LNCAP (cell line): Measurements from ENCODE around the gene CATSPER3.

Source experiments
- TF ChIP-seq, protein P1 (sequence below): fragments of 450-650 bp; IDR thresholded peaks from 2 replicates; pipeline ENCODE4 v1.5.1; 2017; ENCODE audit warnings: mild to moderate bottlenecking

Gene CATSPER3

DNA sequence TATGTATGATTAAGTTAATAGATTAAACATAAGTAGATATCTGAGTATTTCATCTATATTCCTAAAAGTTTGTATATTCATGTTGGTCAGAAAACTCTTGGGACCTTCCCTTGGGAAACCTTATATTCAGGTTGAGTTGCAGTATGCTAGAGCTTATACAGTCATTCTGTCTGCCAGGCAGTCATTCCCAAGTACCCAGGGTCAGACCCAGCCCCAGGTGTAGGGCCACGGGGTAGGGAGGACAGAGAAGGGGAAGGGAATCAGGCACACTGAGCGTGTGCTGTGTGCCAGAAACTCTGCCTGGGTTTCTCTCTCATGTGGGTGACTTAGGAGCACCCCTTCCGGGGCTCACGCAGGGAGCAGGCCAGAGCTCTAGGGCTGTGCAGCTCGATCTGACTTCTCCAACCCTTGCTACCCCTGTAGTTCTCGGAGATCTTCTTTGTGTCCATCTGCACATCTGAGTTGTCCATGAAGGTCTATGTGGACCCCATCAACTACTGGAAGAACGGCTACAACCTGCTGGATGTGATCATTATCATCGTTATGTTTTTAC, 28.2 kb downstream of the CATSPER3 start:
- TF ChIP-seq, protein P1, sequence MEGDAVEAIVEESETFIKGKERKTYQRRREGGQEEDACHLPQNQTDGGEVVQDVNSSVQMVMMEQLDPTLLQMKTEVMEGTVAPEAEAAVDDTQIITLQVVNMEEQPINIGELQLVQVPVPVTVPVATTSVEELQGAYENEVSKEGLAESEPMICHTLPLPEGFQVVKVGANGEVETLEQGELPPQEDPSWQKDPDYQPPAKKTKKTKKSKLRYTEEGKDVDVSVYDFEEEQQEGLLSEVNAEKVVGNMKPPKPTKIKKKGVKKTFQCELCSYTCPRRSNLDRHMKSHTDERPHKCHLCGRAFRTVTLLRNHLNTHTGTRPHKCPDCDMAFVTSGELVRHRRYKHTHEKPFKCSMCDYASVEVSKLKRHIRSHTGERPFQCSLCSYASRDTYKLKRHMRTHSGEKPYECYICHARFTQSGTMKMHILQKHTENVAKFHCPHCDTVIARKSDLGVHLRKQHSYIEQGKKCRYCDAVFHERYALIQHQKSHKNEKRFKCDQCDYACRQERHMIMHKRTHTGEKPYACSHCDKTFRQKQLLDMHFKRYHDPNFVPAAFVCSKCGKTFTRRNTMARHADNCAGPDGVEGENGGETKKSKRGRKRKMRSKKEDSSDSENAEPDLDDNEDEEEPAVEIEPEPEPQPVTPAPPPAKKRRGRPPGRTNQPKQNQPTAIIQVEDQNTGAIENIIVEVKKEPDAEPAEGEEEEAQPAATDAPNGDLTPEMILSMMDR = no peak

DNA sequence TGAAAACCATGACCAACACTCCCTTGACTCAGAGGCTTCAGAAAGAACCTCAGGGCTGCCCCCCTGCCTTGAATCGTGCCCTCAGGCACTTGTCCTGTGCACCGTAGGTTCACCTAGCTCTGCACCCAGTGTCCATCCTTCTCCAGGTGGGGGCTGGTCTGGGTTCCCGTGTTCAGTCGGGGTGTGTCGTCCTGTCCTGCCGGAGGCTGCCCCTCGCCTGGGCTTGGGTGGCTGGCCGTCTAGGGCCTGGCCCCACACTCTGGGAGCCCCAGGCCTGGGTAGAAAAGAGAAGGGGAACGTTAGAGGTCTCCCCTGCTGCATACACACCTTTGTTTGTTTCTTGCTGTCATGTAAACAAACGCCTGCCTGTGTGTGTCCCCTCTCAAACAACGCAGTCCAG, 29.3 kb downstream of the CATSPER3 start:
- TF ChIP-seq, protein P1 = no peak

DNA sequence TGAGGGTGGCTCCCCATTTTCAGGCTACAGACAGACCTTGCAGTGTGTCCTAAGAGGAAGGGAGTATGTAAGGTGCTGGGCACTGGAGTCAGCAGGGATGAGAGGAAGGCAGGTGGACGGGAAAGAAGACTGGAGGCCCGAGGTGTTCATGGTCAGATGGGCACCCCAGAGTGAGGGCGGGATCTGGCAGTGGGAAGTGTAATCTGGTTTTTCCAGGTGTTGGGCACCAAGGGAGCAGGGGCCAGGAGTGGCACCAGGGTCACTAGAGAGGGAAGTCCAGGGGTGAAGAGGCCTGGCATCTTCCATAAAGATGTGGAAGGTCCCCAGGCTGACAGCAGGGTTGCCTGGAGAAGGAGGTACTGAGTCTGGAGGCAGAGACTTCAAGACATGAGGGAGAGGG, 36.7 kb downstream of the CATSPER3 start:
- TF ChIP-seq, protein P1 = no peak

DNA sequence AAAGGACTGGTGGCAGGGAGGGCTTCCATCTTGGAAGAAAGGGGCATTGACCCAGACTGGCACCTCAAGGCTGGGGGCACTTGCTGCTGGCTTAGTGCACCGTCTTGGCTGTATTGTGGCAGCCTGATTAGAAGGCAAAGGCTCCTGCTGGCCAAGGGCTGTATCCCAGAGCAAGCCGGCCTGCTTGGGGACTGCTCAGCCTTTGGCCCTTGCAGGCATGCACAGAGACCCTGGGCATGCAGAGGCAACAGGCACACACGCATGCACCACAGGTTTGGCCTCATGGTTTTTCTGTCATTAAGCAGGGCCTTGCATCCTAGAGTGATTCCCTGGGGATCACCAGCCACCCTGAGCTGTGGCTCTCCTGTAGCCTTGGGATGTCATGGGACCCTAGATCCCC, 37.4 kb downstream of the CATSPER3 start:
- TF ChIP-seq, protein P1 = no peak

DNA sequence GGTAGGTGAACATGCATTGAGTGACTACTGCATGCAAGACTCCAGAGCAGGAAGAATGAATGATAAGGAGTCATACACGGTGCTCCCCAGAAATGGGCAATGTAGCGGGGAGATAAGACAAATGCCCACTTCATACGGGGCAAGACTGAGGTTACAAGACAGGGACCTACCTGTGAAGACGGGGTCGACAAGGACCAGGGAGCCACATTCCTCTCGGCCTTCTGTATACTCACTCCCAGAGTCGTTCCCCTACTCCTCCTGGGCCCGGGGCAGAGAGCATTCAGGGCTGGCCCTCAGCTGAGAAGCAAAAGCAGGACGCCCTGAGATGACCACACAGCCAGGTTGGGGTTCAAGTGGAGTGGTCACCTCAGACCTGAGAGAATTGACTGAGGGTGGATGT, 39.6 kb downstream of the CATSPER3 start:
- TF ChIP-seq, protein P1 = no peak

DNA sequence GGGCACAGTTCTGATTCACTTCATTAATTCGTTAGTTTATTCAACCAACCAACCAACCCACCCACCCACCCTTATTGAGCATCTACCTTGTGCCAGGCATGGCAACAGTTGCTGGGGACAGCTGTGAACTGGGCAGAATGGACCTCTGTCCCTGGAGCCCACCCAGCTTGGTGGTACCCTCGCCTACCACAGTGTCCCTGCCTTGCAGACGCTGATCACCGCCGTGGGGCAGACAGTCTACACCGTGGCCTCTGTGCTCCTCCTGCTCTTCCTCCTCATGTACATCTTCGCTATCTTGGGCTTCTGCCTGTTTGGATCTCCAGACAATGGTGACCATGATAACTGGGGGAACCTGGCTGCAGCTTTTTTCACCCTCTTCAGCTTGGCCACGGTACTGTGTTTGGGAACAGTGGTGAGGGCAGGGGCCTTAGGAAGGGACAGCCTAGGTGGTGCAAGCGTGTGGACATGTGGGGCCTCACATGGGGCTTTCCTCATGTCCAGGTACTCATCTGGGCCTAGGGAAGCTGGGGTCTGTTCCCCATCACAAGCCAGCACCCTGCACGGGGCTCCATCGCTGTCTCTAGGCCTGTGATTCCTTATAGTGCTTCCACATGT, 40.1 kb downstream of the CATSPER3 start:
- TF ChIP-seq, protein P1 = no peak

DNA sequence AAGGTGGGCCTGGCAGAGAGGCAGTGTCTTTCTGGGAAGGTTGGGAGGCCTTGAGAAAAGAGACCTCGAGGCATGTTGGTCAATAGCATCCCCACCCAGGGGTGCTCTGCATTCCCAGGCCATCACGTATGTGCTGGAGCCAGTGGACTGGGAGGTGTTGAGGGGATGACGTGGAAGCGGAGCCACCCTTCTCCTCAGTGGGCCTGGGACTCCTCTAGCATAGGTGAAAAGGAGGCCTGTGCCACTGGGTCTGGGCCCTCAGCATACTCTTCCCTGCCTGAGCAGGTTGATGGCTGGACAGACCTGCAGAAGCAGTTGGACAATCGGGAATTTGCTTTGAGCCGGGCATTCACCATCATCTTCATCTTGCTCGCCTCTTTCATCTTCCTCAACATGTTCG, 40.8 kb downstream of the CATSPER3 start:
- TF ChIP-seq, protein P1 = no peak
